HCT116 (cell line): ENCODE data around the gene SMARCAL1.

Experiments used
- CEBPB ChIP-seq: IDR thresholded peaks from 2 replicates; pipeline ENCODE4 v1.6.1; 2012; ENCODE audit warnings: low read depth
- CTCF ChIP-seq, 3 experiments: fragments of 200-600 bp in 1 of 3; sonication (generic) in 1 of 3; IDR thresholded peaks in 2 of 3; conservative IDR thresholded peaks in 1 of 3; 2 replicates each; pipeline ENCODE4 v1.5.1; 2012 to 2017; ENCODE audit warnings: low read depth in 2 of 3, low read length in 2 of 3, antibody characterized with exemption in 1 of 3, borderline replicate concordance in 1 of 3, control low read depth in 1 of 3, mild to moderate bottlenecking in 1 of 3, mixed read lengths in 1 of 3, mixed run types in 1 of 3, moderate library complexity in 1 of 3; ENCODE audit not compliant: insufficient read depth in 1 of 3
- EZH2 ChIP-seq: fragments of 200-600 bp; sonication (generic); IDR thresholded peaks from 2 replicates; pipeline ENCODE4 v1.6.1; 2017; ENCODE audit warnings: antibody characterized with exemption, mixed run types
- EZH2phosphoT487 ChIP-seq: fragments of 200-600 bp; IDR thresholded peaks from 2 replicates; pipeline ENCODE4 v1.6.1; 2018; ENCODE audit warnings: antibody characterized with exemption, borderline replicate concordance
- JUND ChIP-seq: IDR thresholded peaks from 2 replicates; pipeline ENCODE4 v1.6.1; 2012
- MAX ChIP-seq: IDR thresholded peaks from 2 replicates; pipeline ENCODE4 v1.6.1; 2012
- POLR2A ChIP-seq: IDR thresholded peaks from 2 replicates; pipeline ENCODE4 v1.7.0; 2011; ENCODE audit warnings: borderline replicate concordance; ENCODE audit not compliant: insufficient read depth, insufficient read length; ENCODE audit errors: extremely low read depth
- POLR2AphosphoS5 ChIP-seq: IDR thresholded peaks from 2 replicates; pipeline ENCODE4 v1.6.1; 2011; ENCODE audit warnings: mild to moderate bottlenecking, low read depth, low read length, moderate library complexity
- SIN3A ChIP-seq: IDR thresholded peaks from 2 replicates; pipeline ENCODE4 v1.6.1; 2012; ENCODE audit warnings: low read depth
- SRF ChIP-seq: IDR thresholded peaks from 2 replicates; pipeline ENCODE4 v1.6.1; 2012; ENCODE audit warnings: low read depth
- ZBTB33 ChIP-seq: IDR thresholded peaks from 2 replicates; pipeline ENCODE4 v1.6.1; 2011; ENCODE audit warnings: mild to moderate bottlenecking, low read length, moderate library complexity; ENCODE audit not compliant: insufficient replicate concordance; ENCODE audit errors: extremely low read depth
- ZFX ChIP-seq: fragments of 450-650 bp; IDR thresholded peaks from 2 replicates; pipeline ENCODE4 v1.6.1; 2017
- ZNF274 ChIP-seq: fragments of 200-500 bp; sonication (Bioruptor generic); IDR thresholded peaks from 2 replicates; pipeline ENCODE4 v1.6.1; 2014; ENCODE audit warnings: mild to moderate bottlenecking, low read depth, low read length, inconsistent platforms

GRCh38 chr2:216394881-216395280 lies 17.4 kb upstream of the SMARCAL1 start:
- TF ChIP-seq POLR2A (no peak), CTCF (IDR thresholded peaks at IDR 0.05 in 2 of 3, conservative IDR thresholded peaks at IDR 0.05 in 1 of 3; ENCODE audit: borderline replicate concordance in 1 of 3, insufficient read depth in 1 of 3, low read depth in 2 of 3, low read length in 2 of 3) (no peak), SIN3A (no peak), MAX (no peak), POLR2AphosphoS5 (no peak), JUND (no peak), ZNF274 (no peak), CEBPB (no peak), ZBTB33 (no peak), ZFX (no peak), EZH2 (no peak), SRF (no peak), EZH2phosphoT487 (no peak)
